Activated CD8-positive, alpha-beta T cell treated with anti-CD3 and anti-CD28 coated beads for 36 hours (primary cell): Measurements from ENCODE around the gene TMEM208. TPM values are rescaled to one million over a fixed set of nuclear protein-coding genes. Genes with fewer than 3 reads are reported as not detected.

ENCODE experiments used
- ATAC-seq: fragments of 200-7000 bp; cut with Tn5 transposase; one replicate; pipeline ENCODE4 v1.10.0; 2021; ENCODE audit warnings: mild to moderate bottlenecking, moderate library complexity
- CTCF ChIA-PET: fragments of 350-600 bp; sonication (Branson Sonifier 250); formaldehyde crosslinking; loops from one replicate; lab custom pipeline; 2021; ENCODE audit warnings: antibody characterized with exemption; lab: Charles Lee
- POLR2A ChIA-PET: fragments of 350-600 bp; sonication (Branson Sonifier 250); formaldehyde crosslinking; loops from one replicate; lab custom pipeline; 2021; ENCODE audit warnings: antibody characterized with exemption; lab: Charles Lee
- DNase-seq: peaks from one replicate; pipeline ENCODE4 v3.0.0-alpha.2; 2020
- H3K27ac Mint-ChIP-seq: one replicate; pipeline ENCODE4 v1.8.0; 2021; ENCODE audit warnings: mild to moderate bottlenecking, mixed read lengths
- H3K27me3 Mint-ChIP-seq: one replicate; pipeline ENCODE4 v1.8.0; 2021; ENCODE audit warnings: mixed read lengths
- H3K36me3 Mint-ChIP-seq: one replicate; pipeline ENCODE4 v1.8.0; 2021; ENCODE audit warnings: low read depth, mixed read lengths
- H3K4me1 Mint-ChIP-seq: one replicate; pipeline ENCODE4 v1.8.0; 2021; ENCODE audit warnings: low read depth, mixed read lengths
- H3K4me3 Mint-ChIP-seq: one replicate; pipeline ENCODE4 v1.8.0; 2021; ENCODE audit warnings: mild to moderate bottlenecking, moderate library complexity, mixed read lengths
- H3K9me3 Mint-ChIP-seq: one replicate; pipeline ENCODE4 v1.8.0; 2021; ENCODE audit warnings: mixed read lengths
- intact Hi-C: fragments of 100-400 bp; cut with micrococcal nuclease; formaldehyde crosslinking; loops from one replicate; pipeline ENCODE4 v1.10.0; 2022
- total RNA-seq, 2 experiments: library from RNA; stranded (reverse); gene quantifications; one replicate each; pipeline ENCODE4 v1.2.3, GENCODE V29; 2021
- TF ChIP-seq, protein P1 (sequence below): fragments of 200-600 bp; IDR thresholded peaks from one replicate; pipeline ENCODE4 v1.8.0; 2022; ENCODE audit warnings: antibody characterized with exemption, mild to moderate bottlenecking

TMEM208 gene
- total RNA-seq, 2 experiments from 2014 or later = 25.7 to 30.7 TPM

GRCh38 chr16:67193536-67193935 lies 33.4 kb upstream of the TMEM208 start:
- POLR2A ChIA-PET = interaction anchor here (1.0 to 2.2 kb wide), 8 partner anchors 10 to 50 kb away, joined by 3 to 9 read pairs (median 4); partner anchors contain the start of genes FBXL8 and TRADD
- no peak for ATAC-seq
- Mint-ChIP-seq H3K27ac (peak overlapping the region; percentile 87), H3K36me3 (peaks cover 51% of the 10 kb centered on the region), H3K27me3 (no peaks in the 10 kb centered on the region), H3K4me1 (peaks cover 45% of the 10 kb centered on the region), H3K4me3 (peak overlapping the region; percentile 93), H3K9me3 (no peaks in the 10 kb centered on the region)
- CTCF ChIA-PET = interaction anchor here (0.5 to 1.7 kb wide), 7 partner anchors 9 to 215 kb away, joined by 3 to 6 read pairs (median 3); partner anchors contain the start of genes FHOD1 and TMEM208
- no peak for DNase-seq
- intact Hi-C loops = loop anchor here (2.0 kb wide), 1 partner anchor 51 kb away; no protein-coding TSS in a partner anchor
- TF ChIP-seq, protein P1, sequence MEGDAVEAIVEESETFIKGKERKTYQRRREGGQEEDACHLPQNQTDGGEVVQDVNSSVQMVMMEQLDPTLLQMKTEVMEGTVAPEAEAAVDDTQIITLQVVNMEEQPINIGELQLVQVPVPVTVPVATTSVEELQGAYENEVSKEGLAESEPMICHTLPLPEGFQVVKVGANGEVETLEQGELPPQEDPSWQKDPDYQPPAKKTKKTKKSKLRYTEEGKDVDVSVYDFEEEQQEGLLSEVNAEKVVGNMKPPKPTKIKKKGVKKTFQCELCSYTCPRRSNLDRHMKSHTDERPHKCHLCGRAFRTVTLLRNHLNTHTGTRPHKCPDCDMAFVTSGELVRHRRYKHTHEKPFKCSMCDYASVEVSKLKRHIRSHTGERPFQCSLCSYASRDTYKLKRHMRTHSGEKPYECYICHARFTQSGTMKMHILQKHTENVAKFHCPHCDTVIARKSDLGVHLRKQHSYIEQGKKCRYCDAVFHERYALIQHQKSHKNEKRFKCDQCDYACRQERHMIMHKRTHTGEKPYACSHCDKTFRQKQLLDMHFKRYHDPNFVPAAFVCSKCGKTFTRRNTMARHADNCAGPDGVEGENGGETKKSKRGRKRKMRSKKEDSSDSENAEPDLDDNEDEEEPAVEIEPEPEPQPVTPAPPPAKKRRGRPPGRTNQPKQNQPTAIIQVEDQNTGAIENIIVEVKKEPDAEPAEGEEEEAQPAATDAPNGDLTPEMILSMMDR = no peak

GRCh38 chr16:67194260-67194659 lies 32.7 kb upstream of the TMEM208 start:
- ATAC-seq = no peak
- TF ChIP-seq, protein P1 = no peak
- POLR2A ChIA-PET = interaction anchor here (1.0 to 2.2 kb wide), 8 partner anchors 9 to 49 kb away, joined by 3 to 9 read pairs (median 4); partner anchors contain the start of genes FBXL8 and TRADD
- H3K4me3 Mint-ChIP-seq = peak overlapping the region; percentile 93
- H3K27ac Mint-ChIP-seq = peak overlapping the region; percentile 87
- intact Hi-C loops = no loop called here
- no peaks in the 10 kb centered on the region for H3K9me3 Mint-ChIP-seq
- no peak for DNase-seq
- H3K27me3 Mint-ChIP-seq = no peaks in the 10 kb centered on the region
- CTCF ChIA-PET = interaction anchor here (0.5 to 1.1 kb wide), 4 partner anchors 9 to 206 kb away, joined by 3 read pairs; no protein-coding TSS in a partner anchor
- H3K36me3 Mint-ChIP-seq = peaks cover 52% of the 10 kb centered on the region
- peaks cover 45% of the 10 kb centered on the region for H3K4me1 Mint-ChIP-seq

GRCh38 chr16:67195676-67196075 lies 31.3 kb upstream of the TMEM208 start:
- Mint-ChIP-seq H3K9me3 (no peaks in the 10 kb centered on the region), H3K4me1 (peaks cover 45% of the 10 kb centered on the region), H3K27ac (no peak overlapping the region), H3K4me3 (no peak overlapping the region), H3K27me3 (no peaks in the 10 kb centered on the region), H3K36me3 (peaks cover 61% of the 10 kb centered on the region)
- TF ChIP-seq, protein P1 = no peak
- ATAC-seq (no peak), DNase-seq (no peak)
- intact Hi-C loops = no loop called here
- ChIA-PET POLR2A (interaction anchor here (1.5 kb wide), 1 partner anchor 31 kb away, joined by 4 read pairs; the partner anchor contains the start of gene TMEM208), CTCF (interaction anchor here (1.2 kb wide), 1 partner anchor 31 kb away, joined by 5 read pairs; no protein-coding TSS in a partner anchor)

- ChIA-PET POLR2A (interaction anchor here (0.5 to 1.8 kb wide), 4 partner anchors 11 to 1343 kb away, joined by 3 to 8 read pairs (median 5); partner anchors contain the start of gene TMEM208), CTCF (interaction anchor here (0.9 to 2.4 kb wide), 6 partner anchors 12 to 185 kb away, joined by 3 to 15 read pairs (median 6); no protein-coding TSS in a partner anchor)
- intact Hi-C loops = no loop called here
- peaks cover 64% of the 10 kb centered on the region for H3K36me3 Mint-ChIP-seq
- H3K4me1 Mint-ChIP-seq = peaks cover 41% of the 10 kb centered on the region
- ATAC-seq (no peak), DNase-seq (no peak)
- TF ChIP-seq, protein P1 = no peak
- H3K27ac Mint-ChIP-seq = no peak overlapping the region
- H3K27me3 Mint-ChIP-seq = no peaks in the 10 kb centered on the region
- H3K9me3 Mint-ChIP-seq = no peaks in the 10 kb centered on the region
- H3K4me3 Mint-ChIP-seq = no peak overlapping the region
These were observed 30.0 kb upstream of the TMEM208 start for GRCh38 chr16:67196881-67197280.

- no peaks in the 10 kb centered on the region for H3K27me3 Mint-ChIP-seq
- no peak for ATAC-seq
- no peak overlapping the region for H3K27ac Mint-ChIP-seq
- intact Hi-C loops = no loop called here
- peaks cover 39% of the 10 kb centered on the region for H3K4me1 Mint-ChIP-seq
- no peak for DNase-seq
- ChIA-PET POLR2A (interaction anchor here (0.6 to 1.8 kb wide), 9 partner anchors 9 to 251 kb away, joined by 3 to 8 read pairs (median 3); partner anchors contain the start of genes HSD11B2 and TMEM208), CTCF (interaction anchor here (0.8 to 2.4 kb wide), 12 partner anchors 13 to 245 kb away, joined by 3 to 15 read pairs (median 5); partner anchors contain the start of genes FHOD1, TMEM208 and TRADD)
- peaks cover 65% of the 10 kb centered on the region for H3K36me3 Mint-ChIP-seq
- TF ChIP-seq, protein P1 = no peak
- no peaks in the 10 kb centered on the region for H3K9me3 Mint-ChIP-seq
- no peak overlapping the region for H3K4me3 Mint-ChIP-seq
These were observed 29.2 kb upstream of the TMEM208 start for GRCh38 chr16:67197704-67198103.
